Pancreas (tissue), 10 donors: ENCODE results near the gene EPHB2. TPM values are rescaled to one million over a fixed set of nuclear protein-coding genes. Genes with fewer than 3 reads are reported as not detected.
"Not testable (repeated sequence)": the region's sequence is repeated elsewhere in the genome, so short reads cannot be mapped to it uniquely, and the experiment has no call there.

ENCODE experiments used
- ATAC-seq, 4 donors: fragments of 200-7000 bp; cut with Tn5 transposase; one replicate each; pipeline versions ENCODE4 v1.8.0 to v1.9.1; 2020; ENCODE audit warnings: mild to moderate bottlenecking in 4 of 4, moderate library complexity in 4 of 4
- DNase-seq, 6 donors: peaks; one replicate each; pipeline ENCODE4 v3.0.0-alpha.2; 2020
- FAIRE-seq: peaks from 2 replicates; lab custom pipeline; 2012; peaks lifted over from hg19 to GRCh38; lab: Jason Lieb, UNC
- H3K27ac ChIP-seq, 4 donors: fragments of 200-600 bp; sonication (generic); 1 replicate in 3 of 4; 2 replicates in 1 of 4; pipeline versions ENCODE4 v1.5.0 to v1.8.0; 2020
- H3K27me3 ChIP-seq, 4 donors: fragments of 200-600 bp; one replicate each; pipeline ENCODE4 v1.8.0; 2021
- H3K36me3 ChIP-seq, 3 donors: fragments of 200-600 bp; sonication (generic) in 1 of 3; one replicate each; pipeline versions ENCODE4 v1.5.0 to v1.8.0; 2020 to 2021
- H3K4me1 ChIP-seq, 3 donors: fragments of 200-600 bp; one replicate each; pipeline ENCODE4 v1.8.0; 2021
- H3K4me3 ChIP-seq, 4 donors: fragments of 200-600 bp; sonication (generic) in 2 of 4; one replicate each; pipeline versions ENCODE4 v1.5.0 to v1.8.0; 2020 to 2021
- H3K9me3 ChIP-seq, 4 donors: fragments of 200-600 bp; one replicate each; pipeline ENCODE4 v1.8.0; 2021
- WGBS, 2 donors: extraction: QIAGEN DNeasy Blood & Tissue Kit; methylation state at CpG; one replicate each; pipeline ENCODE4 v1.1.7; 2013; 5-methylcytosine and 5-hydroxymethylcytosine counted together
- intact Hi-C, 3 donors: fragments of 100-400 bp; cut with DNase I; formaldehyde crosslinking; loops; one replicate each; pipeline versions ENCODE4 v1.11.1 to v1.14.2; 2022
- polyA plus RNA-seq, 2 donors: library from polyadenylated mRNA; stranded (reverse); fragments of 200-250 nt; gene quantifications; one replicate each; pipeline ENCODE4 v1.2.3, GENCODE V29; 2013
- total RNA-seq, 6 donors: library from RNA; stranded (reverse); fragmentation: NEBNext Ultra II Directional in 4 of 6; extraction: Animal tissue kit (Norgen Biotek cat#: 25700) in 4 of 6; gene quantifications; one replicate each; pipeline versions ENCODE4 v1.2.1 to v1.2.4, GENCODE V29; 2021 to 2023
- TF ChIP-seq, protein P1 (sequence below), 4 donors: fragments of 200-600 bp; sonication (generic) in 3 of 4; IDR thresholded peaks; one replicate each; pipeline versions ENCODE4 v1.5.0 to v1.8.0; 2021; ENCODE audit warnings: antibody characterized with exemption in 4 of 4
- donor health status: healthy with polysubstance abuse.
- donor health status: DM: no; HTN: no; CAD: no; lungs with moderate emphysema.
- donor health status: DM: no; HTN: no; CAD: no.
- donor health status: control.
- donor health status: control.
- donor health status: Bipolar disorder and iron deficiency.
- donor health status: DM: yes; HTN: yes; CAD: no.
- donor health status: DM: no; HTN: no; CAD: no.
- donor health status: DM: no; HTN: no; CAD: no.
- donor health status: DM: yes; HTN: yes; CAD: no.

EPHB2 gene
- total and polyA plus RNA-seq, 8 donors = 1.3 to 10.0 (median 4.4) TPM

DNA sequence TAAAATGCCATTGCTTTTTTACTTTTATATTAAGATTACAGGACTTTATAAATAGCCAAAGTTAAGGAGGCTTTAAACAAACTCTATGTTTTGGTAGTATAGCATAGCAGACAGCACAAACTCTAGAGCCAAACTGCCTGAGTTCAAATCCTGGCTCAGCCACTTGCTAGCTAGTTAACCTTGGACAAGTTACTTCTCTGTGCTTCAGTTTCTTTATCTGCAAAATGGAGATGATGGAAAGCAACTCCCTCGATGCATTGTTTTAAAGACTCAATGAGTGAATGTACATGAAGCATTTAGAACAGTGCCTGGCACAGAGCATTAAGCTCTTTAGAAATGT, 36.3 kb upstream of the EPHB2 start:
- no peak for DNase-seq
- H3K36me3 ChIP-seq = no peaks in the 10 kb centered on the region
- no peaks in the 10 kb centered on the region for H3K27me3 ChIP-seq
- H3K9me3 ChIP-seq = no peaks in the 10 kb centered on the region
- no peak overlapping the region for H3K4me3 ChIP-seq
- no peaks in the 10 kb centered on the region for H3K4me1 ChIP-seq
- 17 to 39% methylated on average over 1 of the region's 1 CpG for WGBS, 2 donors
- no peak for FAIRE-seq
- TF ChIP-seq, protein P1, sequence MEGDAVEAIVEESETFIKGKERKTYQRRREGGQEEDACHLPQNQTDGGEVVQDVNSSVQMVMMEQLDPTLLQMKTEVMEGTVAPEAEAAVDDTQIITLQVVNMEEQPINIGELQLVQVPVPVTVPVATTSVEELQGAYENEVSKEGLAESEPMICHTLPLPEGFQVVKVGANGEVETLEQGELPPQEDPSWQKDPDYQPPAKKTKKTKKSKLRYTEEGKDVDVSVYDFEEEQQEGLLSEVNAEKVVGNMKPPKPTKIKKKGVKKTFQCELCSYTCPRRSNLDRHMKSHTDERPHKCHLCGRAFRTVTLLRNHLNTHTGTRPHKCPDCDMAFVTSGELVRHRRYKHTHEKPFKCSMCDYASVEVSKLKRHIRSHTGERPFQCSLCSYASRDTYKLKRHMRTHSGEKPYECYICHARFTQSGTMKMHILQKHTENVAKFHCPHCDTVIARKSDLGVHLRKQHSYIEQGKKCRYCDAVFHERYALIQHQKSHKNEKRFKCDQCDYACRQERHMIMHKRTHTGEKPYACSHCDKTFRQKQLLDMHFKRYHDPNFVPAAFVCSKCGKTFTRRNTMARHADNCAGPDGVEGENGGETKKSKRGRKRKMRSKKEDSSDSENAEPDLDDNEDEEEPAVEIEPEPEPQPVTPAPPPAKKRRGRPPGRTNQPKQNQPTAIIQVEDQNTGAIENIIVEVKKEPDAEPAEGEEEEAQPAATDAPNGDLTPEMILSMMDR (IDR thresholded peaks at IDR 0.05) = no peak
- no peak overlapping the region for H3K27ac ChIP-seq
- no peak for ATAC-seq
- intact Hi-C loops = no loop called here

DNA sequence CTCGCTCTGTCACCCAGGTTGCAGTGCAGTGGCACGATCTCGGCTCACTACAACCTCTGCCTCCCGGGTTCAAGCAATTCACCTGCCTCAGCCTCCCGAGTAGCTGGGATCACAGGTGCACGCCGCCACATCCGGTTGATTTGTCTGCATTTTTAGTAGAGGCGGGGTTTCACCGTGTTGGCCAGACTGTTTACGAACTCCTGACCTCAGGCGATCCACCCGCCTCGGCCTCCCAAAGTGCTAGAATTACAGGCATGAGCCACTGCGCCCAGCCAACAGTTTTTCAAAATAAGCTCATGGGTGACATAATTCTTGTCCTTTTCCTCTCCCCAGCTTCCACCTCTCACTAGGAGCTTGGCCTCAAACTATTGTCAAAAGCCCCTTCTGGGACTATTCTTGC, 34.5 kb upstream of the EPHB2 start:
- intact Hi-C loops, H3K4me1 ChIP-seq, H3K36me3 ChIP-seq, DNase-seq, H3K4me3 ChIP-seq, H3K27ac ChIP-seq, H3K27me3 ChIP-seq, H3K9me3 ChIP-seq, FAIRE-seq, ATAC-seq: not testable (repeated sequence)
- WGBS, 2 donors = 87 to 93% methylated on average over 15 of the region's 15 CpGs

DNA sequence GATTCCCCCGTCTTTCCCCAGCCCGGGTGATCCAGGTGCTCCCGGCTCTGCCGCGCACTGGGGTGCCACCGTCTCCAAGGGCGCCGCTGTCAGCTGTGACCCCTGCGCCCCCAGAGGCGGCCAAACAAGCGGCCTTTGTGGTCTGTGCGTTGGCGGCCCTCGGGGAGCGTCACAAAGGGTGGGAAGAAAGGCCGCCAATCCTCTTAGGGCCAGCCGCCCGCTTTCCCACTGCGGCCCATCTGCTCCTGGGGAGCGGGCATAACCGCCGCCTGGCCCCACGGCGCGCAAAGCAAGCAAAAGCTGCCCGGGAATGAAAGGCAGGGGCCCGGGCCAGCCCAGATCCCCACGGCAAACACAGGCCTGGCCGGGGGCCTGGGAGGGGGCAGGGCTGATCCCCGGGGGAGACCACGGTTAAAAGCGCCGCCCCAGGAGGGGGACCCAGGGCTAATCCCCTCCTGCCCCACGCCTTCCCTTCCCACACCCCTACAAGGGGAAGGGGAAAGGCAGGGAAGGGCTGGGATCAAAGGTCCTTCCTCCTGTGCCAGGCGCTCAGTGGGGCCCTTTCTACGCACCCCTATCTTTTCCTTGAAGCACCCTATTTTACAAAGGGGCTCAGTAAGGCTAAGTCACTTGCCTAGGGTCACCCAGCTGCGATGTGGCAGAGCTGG, 33.6 kb upstream of the EPHB2 start:
- DNase-seq = no peak
- Histone ChIP-seq H3K27me3 (no peaks in the 10 kb centered on the region), H3K27ac (no peak overlapping the region), H3K36me3 (no peaks in the 10 kb centered on the region), H3K4me3 (no peak overlapping the region), H3K9me3 (no peaks in the 10 kb centered on the region), H3K4me1 (no peaks in the 10 kb centered on the region)
- intact Hi-C loops = no loop called here
- 45 to 53% methylated on average over 34 to 37 of the region's 37 CpGs for WGBS, 2 donors
- ATAC-seq = no peak
- no peak for FAIRE-seq
- TF ChIP-seq, protein P1 (IDR thresholded peaks at IDR 0.05) = no peak

DNA sequence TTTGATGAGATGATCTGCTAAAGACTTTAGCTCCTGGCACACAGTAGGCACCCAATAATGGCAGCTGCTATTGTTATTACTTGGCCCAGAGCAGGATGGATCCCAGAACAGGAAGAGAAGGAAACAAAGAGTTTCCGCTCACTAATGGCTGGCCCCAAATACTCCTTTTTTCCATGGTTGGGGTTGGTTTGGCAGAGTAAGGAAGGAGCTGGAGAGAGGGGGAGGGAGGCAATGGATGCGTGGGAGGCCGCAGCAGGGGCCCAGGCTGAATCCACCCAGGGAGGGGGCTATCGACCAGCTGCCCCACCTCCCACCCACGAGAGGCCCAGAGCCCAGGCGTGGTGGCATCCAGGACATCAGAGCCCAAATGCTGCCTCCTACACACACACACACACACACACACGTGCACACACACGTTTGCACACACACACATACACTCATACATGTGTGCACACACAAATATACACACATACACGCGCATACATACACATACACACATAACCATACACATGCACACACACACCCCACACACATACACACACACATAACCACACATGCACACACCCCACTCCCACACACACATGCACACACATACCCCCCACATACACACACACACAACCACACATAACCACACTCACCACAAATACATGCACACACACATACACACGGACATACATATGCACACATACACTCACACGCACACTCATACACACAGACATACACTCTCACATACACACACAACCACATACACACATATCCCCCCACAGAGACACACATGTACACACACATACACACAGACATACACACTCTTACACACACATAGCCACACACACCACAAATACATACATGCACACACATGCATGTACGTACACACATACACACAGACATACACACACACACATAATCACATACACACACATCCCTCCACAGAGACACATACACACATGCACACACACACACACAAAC, 32.4 kb upstream of the EPHB2 start:
- 77 to 85% methylated on average over 13 of the region's 13 CpGs for WGBS, 2 donors
- DNase-seq (no peak), FAIRE-seq (no peak), ATAC-seq (no peak)
- TF ChIP-seq, protein P1 (IDR thresholded peaks at IDR 0.05) = no peak
- intact Hi-C loops = no loop called here
- Histone ChIP-seq H3K27ac (no peak overlapping the region), H3K9me3 (no peaks in the 10 kb centered on the region), H3K4me3 (no peak overlapping the region), H3K36me3 (no peaks in the 10 kb centered on the region), H3K4me1 (no peaks in the 10 kb centered on the region), H3K27me3 (no peaks in the 10 kb centered on the region)

DNA sequence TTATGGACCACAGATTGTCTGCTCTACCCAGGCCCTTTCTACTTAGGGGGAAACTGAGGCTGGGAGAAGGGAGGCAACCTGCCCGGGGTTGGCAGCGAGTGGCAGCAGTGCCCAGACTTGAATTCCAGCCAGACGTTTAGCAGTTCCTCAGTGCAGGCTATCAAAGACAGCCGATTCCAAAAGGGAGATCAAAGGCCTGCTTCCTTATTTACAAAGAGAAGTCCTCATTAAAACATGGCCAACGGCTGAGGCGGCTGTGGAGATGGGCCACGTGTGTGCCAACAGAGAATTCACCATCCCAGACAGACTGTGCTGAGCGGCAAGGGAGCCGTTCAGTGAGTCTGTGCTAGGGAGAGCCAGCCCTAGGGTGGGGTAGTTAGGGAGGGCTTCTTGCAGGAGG, 29.9 kb upstream of the EPHB2 start:
- intact Hi-C loops = no loop called here
- H3K36me3 ChIP-seq = no peaks in the 10 kb centered on the region
- FAIRE-seq (no peak), DNase-seq (no peak), ATAC-seq (no peak)
- H3K4me1 ChIP-seq = no peaks in the 10 kb centered on the region
- H3K4me3 ChIP-seq = no peak overlapping the region
- TF ChIP-seq, protein P1 (IDR thresholded peaks at IDR 0.05) = no peak
- 45 to 52% methylated on average over 9 of the region's 9 CpGs for WGBS, 2 donors
- H3K9me3 ChIP-seq = no peaks in the 10 kb centered on the region
- H3K27ac ChIP-seq = no peak overlapping the region
- H3K27me3 ChIP-seq = no peaks in the 10 kb centered on the region
